RWPE1 (cell line): ENCODE data around the gene PLPPR5.

Experiments
- CTCF ChIA-PET: fragments of 350-600 bp; sonication (Branson Sonifier 250); formaldehyde crosslinking; extraction: SDS; loops from one replicate; lab custom pipeline; 2021; lab: Yijun Ruan, JAX
- POLR2A ChIA-PET: fragments of 400-600 bp; formaldehyde crosslinking; extraction: SDS; loops from one replicate; lab custom pipeline; 2020; ENCODE audit warnings: antibody characterized with exemption; ENCODE audit not compliant: low non-redundant PET; lab: Yijun Ruan, JAX
- DNase-seq: peaks from one replicate; pipeline ENCODE4 v3.0.0; 2012; ENCODE audit warnings: low spot score
- H3K27ac ChIP-seq: fragments of 450-650 bp; 2 replicates; pipeline ENCODE4 v1.5.1; 2017
- TF ChIP-seq, protein P1 (sequence below): fragments of 450-650 bp; conservative IDR thresholded peaks from 2 replicates; pipeline ENCODE4 v1.5.1; 2017; ENCODE audit warnings: low read depth, mild to moderate bottlenecking

PLPPR5 gene

DNA sequence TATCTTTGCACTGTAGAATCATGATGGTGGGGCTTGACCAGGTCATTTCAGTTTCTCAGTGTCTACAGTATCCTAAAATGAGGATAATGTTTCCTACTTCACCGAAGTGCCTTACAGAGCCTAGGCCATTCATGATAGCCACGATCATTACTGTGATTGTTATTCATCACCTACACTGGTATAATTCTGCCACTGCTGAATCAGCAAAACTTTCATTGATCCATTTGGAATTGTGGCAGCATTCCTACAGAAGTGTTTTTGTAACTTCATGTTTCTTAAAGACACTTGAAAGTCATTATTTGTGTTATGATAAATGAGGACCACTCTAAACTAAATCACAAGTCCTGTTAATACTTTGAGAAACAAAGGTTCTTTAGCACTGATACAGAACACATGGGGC lies 6.0 kb upstream of the PLPPR5 start:
- no peak overlapping the region for H3K27ac ChIP-seq
- no peak for DNase-seq
- ChIA-PET CTCF (no interaction called here), POLR2A (no interaction called here)
- TF ChIP-seq, protein P1, sequence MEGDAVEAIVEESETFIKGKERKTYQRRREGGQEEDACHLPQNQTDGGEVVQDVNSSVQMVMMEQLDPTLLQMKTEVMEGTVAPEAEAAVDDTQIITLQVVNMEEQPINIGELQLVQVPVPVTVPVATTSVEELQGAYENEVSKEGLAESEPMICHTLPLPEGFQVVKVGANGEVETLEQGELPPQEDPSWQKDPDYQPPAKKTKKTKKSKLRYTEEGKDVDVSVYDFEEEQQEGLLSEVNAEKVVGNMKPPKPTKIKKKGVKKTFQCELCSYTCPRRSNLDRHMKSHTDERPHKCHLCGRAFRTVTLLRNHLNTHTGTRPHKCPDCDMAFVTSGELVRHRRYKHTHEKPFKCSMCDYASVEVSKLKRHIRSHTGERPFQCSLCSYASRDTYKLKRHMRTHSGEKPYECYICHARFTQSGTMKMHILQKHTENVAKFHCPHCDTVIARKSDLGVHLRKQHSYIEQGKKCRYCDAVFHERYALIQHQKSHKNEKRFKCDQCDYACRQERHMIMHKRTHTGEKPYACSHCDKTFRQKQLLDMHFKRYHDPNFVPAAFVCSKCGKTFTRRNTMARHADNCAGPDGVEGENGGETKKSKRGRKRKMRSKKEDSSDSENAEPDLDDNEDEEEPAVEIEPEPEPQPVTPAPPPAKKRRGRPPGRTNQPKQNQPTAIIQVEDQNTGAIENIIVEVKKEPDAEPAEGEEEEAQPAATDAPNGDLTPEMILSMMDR = no peak

DNA sequence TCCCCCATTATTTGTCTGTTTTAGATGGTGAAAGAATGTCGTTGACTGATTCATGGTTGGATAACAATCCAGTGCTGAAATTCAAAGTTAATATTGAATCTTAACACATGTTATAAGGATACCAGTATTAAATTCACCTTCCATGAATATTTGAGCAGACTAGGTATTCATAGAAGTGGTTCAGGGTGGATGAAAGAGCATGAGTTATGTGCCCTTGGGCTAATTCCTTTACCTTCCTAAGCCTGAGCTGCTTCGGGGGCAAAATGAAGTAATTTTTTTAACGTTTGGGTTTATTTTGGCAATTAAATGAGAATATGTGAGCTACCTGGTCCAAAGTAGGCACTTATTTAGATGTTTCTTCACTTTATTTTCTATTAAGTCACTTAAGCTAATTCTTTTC lies 2.7 kb upstream of the PLPPR5 start:
- CTCF ChIA-PET = no interaction called here
- no peak overlapping the region for H3K27ac ChIP-seq
- TF ChIP-seq, protein P1 = no peak
- DNase-seq = no peak
- POLR2A ChIA-PET = no interaction called here

- ChIA-PET POLR2A (no interaction called here), CTCF (interaction anchor here (0.7 to 1.0 kb wide), 2 partner anchors 34 to 212 kb away, joined by 3 to 8 read pairs; no protein-coding TSS in a partner anchor)
- TF ChIP-seq, protein P1 = no peak
- no peak overlapping the region for H3K27ac ChIP-seq
- DNase-seq = no peak
Measured at GRCh38 chr1:99005537-99005942, 879 bp upstream of the PLPPR5 start.

DNA sequence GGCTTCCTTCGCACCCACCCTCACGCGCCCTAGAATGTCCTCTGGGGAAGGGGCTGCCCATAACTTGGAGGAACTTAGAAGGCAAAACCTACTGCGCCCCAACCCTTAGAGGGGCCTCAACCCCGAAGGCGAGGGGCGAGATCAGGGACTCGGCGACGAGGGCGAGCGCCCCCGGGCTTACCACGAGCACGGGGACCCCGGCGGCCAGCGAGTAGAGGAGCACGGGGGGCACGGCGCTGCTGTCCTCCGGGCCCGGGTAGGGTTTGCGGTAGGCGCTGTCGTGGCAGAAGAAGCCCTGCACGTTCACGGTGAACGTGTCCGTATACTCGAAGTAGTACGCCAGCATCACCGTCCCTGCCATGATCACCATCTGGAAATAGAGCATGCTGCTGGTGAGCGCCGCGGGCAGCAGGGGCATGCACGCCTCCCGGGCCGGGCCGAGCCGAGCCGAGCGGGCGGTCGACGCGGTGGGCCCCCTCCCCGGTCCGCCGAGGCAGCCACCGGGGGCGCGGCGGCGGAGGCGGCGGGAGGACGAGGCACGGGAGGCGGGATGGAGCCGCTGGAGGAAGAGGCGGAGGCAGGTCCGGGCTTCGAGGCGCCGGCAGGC lies 304 bp downstream of the PLPPR5 start:
- CTCF ChIA-PET = interaction anchor here (0.6 to 1.0 kb wide), 2 partner anchors 211 to 659 kb away, joined by 4 to 8 read pairs; no protein-coding TSS in a partner anchor
- no peak for DNase-seq

GRCh38 chr1:99003581-99004253 lies 944 bp downstream of the PLPPR5 start:
- POLR2A ChIA-PET = no interaction called here
- CTCF ChIA-PET = interaction anchor here (0.6 kb wide), 1 partner anchor 658 kb away, joined by 4 read pairs; no protein-coding TSS in a partner anchor

More for the DNA sequence above, 304 bp downstream of the PLPPR5 start:
- POLR2A ChIA-PET = no interaction called here
- TF ChIP-seq, protein P1 = no peak
- H3K27ac ChIP-seq = no peak overlapping the region

GRCh38 chr1:98992844-98993243 lies 11.8 kb downstream of the PLPPR5 start:
- CTCF ChIA-PET = no interaction called here
- TF ChIP-seq, protein P1 = no peak
- POLR2A ChIA-PET = no interaction called here
- H3K27ac ChIP-seq = no peak overlapping the region
- DNase-seq = no peak

More at GRCh38 chr1:99003581-99004253, 944 bp downstream of the PLPPR5 start:
- TF ChIP-seq, protein P1 = no peak
- H3K27ac ChIP-seq = no peak overlapping the region
- DNase-seq = no peak
